Body of pancreas (tissue), 4 donors: Measurements from ENCODE around the gene RBP2.

Source experiments
- CTCF ChIP-seq, 7 experiments: fragments of 450-650 bp in 4 of 7; fragments of 200-600 bp in 3 of 7; sonication (generic) in 3 of 7; IDR thresholded peaks; one replicate each; pipeline ENCODE4 v1.5.1; 2016 to 2019; ENCODE audit warnings: antibody characterized with exemption in 7 of 7
- POLR2A ChIP-seq, 3 donors: fragments of 450-650 bp; IDR thresholded peaks; one replicate each; pipeline ENCODE4 v1.6.1; 2016; ENCODE audit warnings: antibody characterized with exemption in 3 of 3, mild to moderate bottlenecking in 2 of 3

GRCh38 chr3:139466360-139466759 is 10.0 kb downstream of the RBP2 start:
- TF ChIP-seq CTCF (IDR thresholded peaks at IDR 0.05) (no peak), POLR2A (IDR thresholded peaks at IDR 0.05) (no peak)
